Activated CD4-positive, alpha-beta T cell treated with anti-CD3 and anti-CD28 coated beads for 36 hours (primary cell): ENCODE data around the gene GBP2. TPM values are rescaled to one million over a fixed set of nuclear protein-coding genes. Genes with fewer than 3 reads are reported as not detected.

Source experiments
- ATAC-seq: fragments of 200-7000 bp; cut with Tn5 transposase; one replicate; pipeline ENCODE4 v1.10.0; 2021; ENCODE audit warnings: mild to moderate bottlenecking, moderate library complexity
- CTCF ChIA-PET: fragments of 350-600 bp; sonication (Branson Sonifier 250); formaldehyde crosslinking; loops from one replicate; lab custom pipeline; 2021; ENCODE audit warnings: antibody characterized with exemption; lab: Charles Lee
- POLR2A ChIA-PET: fragments of 350-600 bp; sonication (Branson Sonifier 250); formaldehyde crosslinking; loops from one replicate; lab custom pipeline; 2021; ENCODE audit warnings: antibody characterized with exemption, inconsistent platforms; lab: Charles Lee
- DNase-seq: peaks from one replicate; pipeline ENCODE4 v3.0.0-alpha.2; 2020
- H3K27ac Mint-ChIP-seq: one replicate; pipeline ENCODE4 v1.8.0; 2021; ENCODE audit warnings: mixed read lengths
- H3K27me3 Mint-ChIP-seq: one replicate; pipeline ENCODE4 v1.8.0; 2021; ENCODE audit warnings: mixed read lengths
- H3K36me3 Mint-ChIP-seq: one replicate; pipeline ENCODE4 v1.8.0; 2021; ENCODE audit warnings: low read depth, mixed read lengths
- H3K4me1 Mint-ChIP-seq: one replicate; pipeline ENCODE4 v1.8.0; 2021; ENCODE audit warnings: mixed read lengths
- H3K4me3 Mint-ChIP-seq: one replicate; pipeline ENCODE4 v1.8.0; 2021; ENCODE audit warnings: mild to moderate bottlenecking, moderate library complexity, mixed read lengths
- H3K9me3 Mint-ChIP-seq: one replicate; pipeline ENCODE4 v1.8.0; 2021; ENCODE audit warnings: low read depth, mixed read lengths
- intact Hi-C, 2 experiments: fragments of 100-400 bp; cut with DNase I in 1 of 2; cut with micrococcal nuclease in 1 of 2; formaldehyde crosslinking; loops; one replicate each; pipeline versions ENCODE4 v1.14.2 to v1.15.1; 2022 to 2024; cut with DNase I, micrococcal nuclease
- total RNA-seq, 2 experiments: library from RNA; stranded (reverse); gene quantifications; one replicate each; pipeline ENCODE4 v1.2.3, GENCODE V29; 2021

The GBP2 gene
- total RNA-seq, 2 experiments from 2014 or later = 253 to 294 TPM

GRCh38 chr1:89065079-89065868 lies 60.6 kb downstream of the GBP2 start, which contains the start of gene GBP1:
GBP1 (minus strand) TSS chr1:89065208; CDS start chr1:89063234, 1,974 bp downstream.
- POLR2A ChIA-PET = interaction anchor here (0.6 kb wide), 1 partner anchor 77 kb away, joined by 3 read pairs; no protein-coding TSS in a partner anchor
- no peaks in the 10 kb centered on the region for H3K27me3 Mint-ChIP-seq
- ATAC-seq (peak; percentile 77), DNase-seq (peak; percentile 24)
- peaks cover 58% of the 10 kb centered on the region for H3K4me1 Mint-ChIP-seq
- H3K4me3 Mint-ChIP-seq = peak within 1 kb of the TSS; percentile 78
- peaks cover 37% of the 10 kb centered on the region for H3K36me3 Mint-ChIP-seq
- CTCF ChIA-PET = interaction anchor here (0.6 to 1.6 kb wide), 12 partner anchors 8 to 400 kb away, joined by 3 to 9 read pairs (median 4); partner anchors contain the start of gene GBP3
- H3K9me3 Mint-ChIP-seq = no peaks in the 10 kb centered on the region
- intact Hi-C loops = loop anchor here (1.0 to 2.0 kb wide), 7 partner anchors 19 to 73 kb away; partner anchors contain the start of genes GBP2 (in 2 of the 2), GBP3 (in 2 of the 2), KYAT3 (in 1 of the 2) and RBMXL1 (in 1 of the 2)
- H3K27ac Mint-ChIP-seq = peak within 1 kb of the TSS; percentile 93

GRCh38 chr1:89064632-89065031 lies 61.3 kb downstream of the GBP2 start:
- ChIA-PET CTCF (interaction anchor here (0.8 to 1.8 kb wide), 9 partner anchors 9 to 390 kb away, joined by 3 to 9 read pairs (median 4); partner anchors contain the start of gene GBP3), POLR2A (interaction anchor here (1.2 kb wide), 1 partner anchor 389 kb away, joined by 5 read pairs; no protein-coding TSS in a partner anchor)
- H3K9me3 Mint-ChIP-seq = no peaks in the 10 kb centered on the region
- ATAC-seq (peak; percentile 31), DNase-seq (no peak)
- intact Hi-C loops = loop anchor here (1.0 to 2.0 kb wide), 7 partner anchors 18 to 72 kb away; partner anchors contain the start of genes GBP2 (in 2 of the 2), GBP3 (in 2 of the 2), KYAT3 (in 1 of the 2) and RBMXL1 (in 1 of the 2)
- H3K36me3 Mint-ChIP-seq = peaks cover 41% of the 10 kb centered on the region
- no peaks in the 10 kb centered on the region for H3K27me3 Mint-ChIP-seq
- H3K4me1 Mint-ChIP-seq = peaks cover 55% of the 10 kb centered on the region
- H3K4me3 Mint-ChIP-seq = peak overlapping the region; percentile 78
- H3K27ac Mint-ChIP-seq = peak overlapping the region; percentile 93

GRCh38 chr1:89063094-89063493 lies 62.8 kb downstream of the GBP2 start:
- Mint-ChIP-seq H3K36me3 (peaks cover 49% of the 10 kb centered on the region), H3K4me1 (peaks cover 46% of the 10 kb centered on the region)

GRCh38 chr1:89060091-89060490 lies 65.8 kb downstream of the GBP2 start:
- DNase-seq = no peak
- Mint-ChIP-seq H3K4me1 (peaks cover 38% of the 10 kb centered on the region), H3K9me3 (no peaks in the 10 kb centered on the region), H3K36me3 (peaks cover 76% of the 10 kb centered on the region), H3K27ac (no peak overlapping the region), H3K4me3 (no peak overlapping the region), H3K27me3 (no peaks in the 10 kb centered on the region)
- CTCF ChIA-PET = no interaction called here
- POLR2A ChIA-PET = no interaction called here
- intact Hi-C loops = no loop called here
- no peak for ATAC-seq

More at GRCh38 chr1:89063094-89063493, 62.8 kb downstream of the GBP2 start:
- no peak for DNase-seq
- Mint-ChIP-seq H3K27ac (no peak overlapping the region), H3K4me3 (peak overlapping the region; percentile 78), H3K27me3 (no peaks in the 10 kb centered on the region), H3K9me3 (no peaks in the 10 kb centered on the region)
- ATAC-seq = no peak
- POLR2A ChIA-PET = no interaction called here
- CTCF ChIA-PET = interaction anchor here (1.1 to 1.8 kb wide), 3 partner anchors 21 to 391 kb away, joined by 3 to 5 read pairs (median 3); no protein-coding TSS in a partner anchor
- intact Hi-C loops = no loop called here

Other genes starting within 250 kb of the GBP2 start
- 10 to 100 TPM; 34.3 to 38.1 TPM for gene GTF2B, start 234.5 kb downstream of the GBP2 start, total RNA-seq
- gene KYAT3, start 133.5 kb downstream of the GBP2 start, total RNA-seq = 10 to 100 TPM; 52.7 to 53.7 TPM
- 10 to 100 TPM; 25.7 to 26.2 TPM for gene RBMXL1, start 133.5 kb downstream of the GBP2 start, total RNA-seq
- gene GBP3, start 103.2 kb downstream of the GBP2 start, total RNA-seq = 1 to 10 TPM; 4.8 to 5.8 TPM
- 10 to 100 TPM; 67.6 to 79.9 TPM for gene GBP1, start 60.9 kb downstream of the GBP2 start, total RNA-seq
- not detected for gene GBP7, start 49.9 kb upstream of the GBP2 start, total RNA-seq
- 10 to 100 TPM; 30.8 to 34.4 TPM for gene GBP4, start 72.8 kb upstream of the GBP2 start, total RNA-seq
- gene GBP5, start 146.7 kb upstream of the GBP2 start, total RNA-seq = 100 to 1,000 TPM; 122 to 137 TPM
- under 1 TPM; 0.46 to 0.53 TPM for gene GBP6, start 237.9 kb upstream of the GBP2 start, total RNA-seq